ENCODE results near the gene SLC35B4.

Gene SLC35B4

GRCh38 chr7:134316539-134317344 is at the start of gene SLC35B4:
Gene SLC35B4, minus strand, starts transcription at chr7:134316930. Its CDS starts 179 bp downstream, at chr7:134316751.
- peak; percentile 4 for TF ChIP-seq CTCF (IDR thresholded peaks at IDR 0.05; ENCODE audit: insufficient read depth, low read depth, low read length, missing control alignments)
- H3K4me3 ChIP-seq (ENCODE audit: low read depth, low read length) = peak within 1 kb of the TSS; percentile 52
- peak; percentile 98 for DNase-seq (ENCODE audit: low read depth)

GRCh38 chr7:134366481-134366880 is 49.8 kb upstream of the SLC35B4 start:
- H3K4me3 ChIP-seq (ENCODE audit: low read depth, low read length) = no peak overlapping the region
- TF ChIP-seq CTCF (IDR thresholded peaks at IDR 0.05; ENCODE audit: insufficient read depth, low read depth, low read length, missing control alignments) = no peak
- no peak for DNase-seq (ENCODE audit: low read depth)

- DNase-seq (ENCODE audit: low read depth) = no peak
- H3K4me3 ChIP-seq (ENCODE audit: low read depth, low read length) = no peak overlapping the region
- TF ChIP-seq CTCF (IDR thresholded peaks at IDR 0.05; ENCODE audit: insufficient read depth, low read depth, low read length, missing control alignments) = no peak
Measured at GRCh38 chr7:134365341-134366054, 48.8 kb upstream of the SLC35B4 start.

- no peak overlapping the region for H3K4me3 ChIP-seq (ENCODE audit: low read depth, low read length)
- TF ChIP-seq CTCF (IDR thresholded peaks at IDR 0.05; ENCODE audit: insufficient read depth, low read depth, low read length, missing control alignments) = no peak
- no peak for DNase-seq (ENCODE audit: low read depth)
Measured at GRCh38 chr7:134364619-134365037, 47.9 kb upstream of the SLC35B4 start.

GRCh38 chr7:134362587-134363483 is 46.1 kb upstream of the SLC35B4 start:
- TF ChIP-seq CTCF (IDR thresholded peaks at IDR 0.05; ENCODE audit: insufficient read depth, low read depth, low read length, missing control alignments) = no peak
- no peak overlapping the region for H3K4me3 ChIP-seq (ENCODE audit: low read depth, low read length)
- DNase-seq (ENCODE audit: low read depth) = no peak

- DNase-seq (ENCODE audit: low read depth) = no peak
- H3K4me3 ChIP-seq (ENCODE audit: low read depth, low read length) = no peak overlapping the region
- TF ChIP-seq CTCF (IDR thresholded peaks at IDR 0.05; ENCODE audit: insufficient read depth, low read depth, low read length, missing control alignments) = no peak
Measured at GRCh38 chr7:134359787-134360432, 43.2 kb upstream of the SLC35B4 start.

All from GM12865 (cell line).